ENCODE results near the gene EPAS1.

EPAS1 gene

GRCh38 chr2:46319711-46320110 lies 22.5 kb downstream of the EPAS1 start:
- H3K4me3 Mint-ChIP-seq, result no peak overlapping the region
- H3K9me3 Mint-ChIP-seq, result no peaks in the 10 kb centered on the region
- H3K27me3 Mint-ChIP-seq, result no peaks in the 10 kb centered on the region
- H3K36me3 Mint-ChIP-seq, result no peaks in the 10 kb centered on the region
- H3K4me1 Mint-ChIP-seq, result no peaks in the 10 kb centered on the region
- no peak overlapping the region for H3K27ac Mint-ChIP-seq

GRCh38 chr2:46320141-46320567 lies 22.9 kb downstream of the EPAS1 start:
- H3K27me3 Mint-ChIP-seq, result no peaks in the 10 kb centered on the region
- H3K27ac Mint-ChIP-seq, result no peak overlapping the region
- no peaks in the 10 kb centered on the region for H3K4me1 Mint-ChIP-seq
- no peaks in the 10 kb centered on the region for H3K36me3 Mint-ChIP-seq
- H3K9me3 Mint-ChIP-seq, result no peaks in the 10 kb centered on the region
- no peak overlapping the region for H3K4me3 Mint-ChIP-seq

GRCh38 chr2:46323730-46324129 lies 26.5 kb downstream of the EPAS1 start:
- H3K27me3 Mint-ChIP-seq, result no peaks in the 10 kb centered on the region
- no peaks in the 10 kb centered on the region for H3K9me3 Mint-ChIP-seq
- H3K36me3 Mint-ChIP-seq, result no peaks in the 10 kb centered on the region
- H3K4me3 Mint-ChIP-seq, result no peak overlapping the region
- no peak overlapping the region for H3K27ac Mint-ChIP-seq
- H3K4me1 Mint-ChIP-seq, result peaks cover 8% of the 10 kb centered on the region

- H3K4me3 Mint-ChIP-seq, result no peak overlapping the region
- no peak overlapping the region for H3K27ac Mint-ChIP-seq
- H3K36me3 Mint-ChIP-seq, result no peaks in the 10 kb centered on the region
- H3K27me3 Mint-ChIP-seq, result no peaks in the 10 kb centered on the region
- peaks cover 15% of the 10 kb centered on the region for H3K4me1 Mint-ChIP-seq
- H3K9me3 Mint-ChIP-seq, result no peaks in the 10 kb centered on the region
Observed at GRCh38 chr2:46325182-46325928, 28.1 kb downstream of the EPAS1 start.

- H3K4me1 Mint-ChIP-seq, result peaks cover 15% of the 10 kb centered on the region
- H3K27ac Mint-ChIP-seq, result no peak overlapping the region
- H3K9me3 Mint-ChIP-seq, result no peaks in the 10 kb centered on the region
- no peaks in the 10 kb centered on the region for H3K36me3 Mint-ChIP-seq
- H3K4me3 Mint-ChIP-seq, result no peak overlapping the region
- no peaks in the 10 kb centered on the region for H3K27me3 Mint-ChIP-seq
Observed at GRCh38 chr2:46326231-46326980, 29.2 kb downstream of the EPAS1 start.

GRCh38 chr2:46327627-46328026 lies 30.4 kb downstream of the EPAS1 start:
- no peaks in the 10 kb centered on the region for H3K9me3 Mint-ChIP-seq
- no peak overlapping the region for H3K4me3 Mint-ChIP-seq
- no peaks in the 10 kb centered on the region for H3K36me3 Mint-ChIP-seq
- peaks cover 15% of the 10 kb centered on the region for H3K4me1 Mint-ChIP-seq
- H3K27me3 Mint-ChIP-seq, result no peaks in the 10 kb centered on the region
- no peak overlapping the region for H3K27ac Mint-ChIP-seq

GRCh38 chr2:46328291-46328690 lies 31.1 kb downstream of the EPAS1 start:
- Mint-ChIP-seq H3K4me3 (no peak overlapping the region), H3K36me3 (no peaks in the 10 kb centered on the region), H3K27me3 (no peaks in the 10 kb centered on the region), H3K27ac (no peak overlapping the region), H3K9me3 (no peaks in the 10 kb centered on the region), H3K4me1 (peaks cover 17% of the 10 kb centered on the region)

- Mint-ChIP-seq H3K4me3 (no peak overlapping the region), H3K36me3 (no peaks in the 10 kb centered on the region), H3K27ac (no peak overlapping the region), H3K4me1 (peaks cover 18% of the 10 kb centered on the region), H3K9me3 (no peaks in the 10 kb centered on the region), H3K27me3 (no peaks in the 10 kb centered on the region)
Observed at GRCh38 chr2:46328829-46329228, 31.6 kb downstream of the EPAS1 start.

GRCh38 chr2:46329340-46329739 lies 32.1 kb downstream of the EPAS1 start:
- H3K27me3 Mint-ChIP-seq, result no peaks in the 10 kb centered on the region
- peaks cover 19% of the 10 kb centered on the region for H3K4me1 Mint-ChIP-seq
- H3K36me3 Mint-ChIP-seq, result no peaks in the 10 kb centered on the region
- H3K9me3 Mint-ChIP-seq, result no peaks in the 10 kb centered on the region
- H3K27ac Mint-ChIP-seq, result no peak overlapping the region
- H3K4me3 Mint-ChIP-seq, result no peak overlapping the region

GRCh38 chr2:46329803-46330775 lies 32.9 kb downstream of the EPAS1 start:
- H3K27me3 Mint-ChIP-seq, result no peaks in the 10 kb centered on the region
- no peak overlapping the region for H3K27ac Mint-ChIP-seq
- H3K36me3 Mint-ChIP-seq, result no peaks in the 10 kb centered on the region
- H3K4me1 Mint-ChIP-seq, result peaks cover 26% of the 10 kb centered on the region
- no peaks in the 10 kb centered on the region for H3K9me3 Mint-ChIP-seq
- no peak overlapping the region for H3K4me3 Mint-ChIP-seq

- H3K27ac Mint-ChIP-seq, result no peak overlapping the region
- peaks cover 26% of the 10 kb centered on the region for H3K4me1 Mint-ChIP-seq
- no peaks in the 10 kb centered on the region for H3K9me3 Mint-ChIP-seq
- no peak overlapping the region for H3K4me3 Mint-ChIP-seq
- no peaks in the 10 kb centered on the region for H3K27me3 Mint-ChIP-seq
- H3K36me3 Mint-ChIP-seq, result no peaks in the 10 kb centered on the region
Observed at GRCh38 chr2:46331109-46331766, 34.0 kb downstream of the EPAS1 start.

- H3K9me3 Mint-ChIP-seq, result no peaks in the 10 kb centered on the region
- H3K4me1 Mint-ChIP-seq, result peaks cover 34% of the 10 kb centered on the region
Observed at GRCh38 chr2:46332686-46333281, 35.6 kb downstream of the EPAS1 start.

GRCh38 chr2:46333912-46334311 lies 36.7 kb downstream of the EPAS1 start:
- Mint-ChIP-seq H3K36me3 (no peaks in the 10 kb centered on the region), H3K27me3 (no peaks in the 10 kb centered on the region), H3K27ac (no peak overlapping the region), H3K4me1 (peaks cover 30% of the 10 kb centered on the region), H3K4me3 (no peak overlapping the region), H3K9me3 (no peaks in the 10 kb centered on the region)

More at GRCh38 chr2:46332686-46333281, 35.6 kb downstream of the EPAS1 start:
- Mint-ChIP-seq H3K27ac (no peak overlapping the region), H3K36me3 (no peaks in the 10 kb centered on the region), H3K4me3 (no peak overlapping the region), H3K27me3 (no peaks in the 10 kb centered on the region)

GRCh38 chr2:46334389-46335271 lies 37.4 kb downstream of the EPAS1 start:
- Mint-ChIP-seq H3K36me3 (no peaks in the 10 kb centered on the region), H3K27me3 (no peaks in the 10 kb centered on the region), H3K9me3 (no peaks in the 10 kb centered on the region), H3K4me1 (peaks cover 28% of the 10 kb centered on the region), H3K4me3 (no peak overlapping the region), H3K27ac (peak overlapping the region; percentile 57)

Measured in activated naive CD4-positive, alpha-beta T cell treated with anti-CD3 and anti-CD28 coated beads, Interleukin-2, amount 50 U/mL, for 24 hours (primary cell).